Spleen (tissue), 11 donors: ENCODE results near the gene KPNA1. TPM values are rescaled to one million over a fixed set of nuclear protein-coding genes. Genes with fewer than 3 reads are reported as not detected.

Experiments
- DNase-seq: peaks from one replicate; pipeline ENCODE4 v3.0.0-alpha.2; 2020
- H3K27ac ChIP-seq, 8 donors: fragments of 200-600 bp; sonication (generic) in 7 of 8; 1 replicate in 4 of 8; 2 replicates in 4 of 8; pipeline versions ENCODE4 v1.5.0 to v1.8.0; 2016 to 2021; ENCODE audit warnings: inconsistent platforms in 4 of 8, mild to moderate bottlenecking in 4 of 8, moderate library complexity in 1 of 8
- H3K27me3 ChIP-seq, 7 donors: fragments of 200-600 bp; sonication (generic) in 6 of 7; replicated peaks in 1 of 7; 1 replicate in 4 of 7; 2 replicates in 3 of 7; pipeline versions ENCODE4 v1.5.0 to v1.8.0; 2016 to 2021; ENCODE audit warnings: inconsistent platforms in 3 of 7, mild to moderate bottlenecking in 1 of 7
- H3K36me3 ChIP-seq, 6 donors: fragments of 200-600 bp; sonication (generic) in 5 of 6; 1 replicate in 4 of 6; 2 replicates in 2 of 6; pipeline versions ENCODE4 v1.5.0 to v1.8.0; 2016 to 2021; ENCODE audit warnings: inconsistent platforms in 2 of 6
- H3K4me1 ChIP-seq, 6 donors: fragments of 200-600 bp; sonication (generic) in 5 of 6; 1 replicate in 3 of 6; 2 replicates in 3 of 6; pipeline versions ENCODE4 v1.5.0 to v1.8.0; 2016 to 2021; ENCODE audit warnings: inconsistent platforms in 3 of 6
- H3K4me3 ChIP-seq, 8 donors: fragments of 200-600 bp; sonication (generic) in 7 of 8; 1 replicate in 4 of 8; 2 replicates in 4 of 8; pipeline versions ENCODE4 v1.5.0 to v1.8.0; 2016 to 2021; ENCODE audit warnings: inconsistent platforms in 4 of 8, mild to moderate bottlenecking in 4 of 8, moderate library complexity in 2 of 8
- H3K9me3 ChIP-seq, 8 donors: fragments of 200-600 bp; sonication (generic) in 7 of 8; 1 replicate in 4 of 8; 2 replicates in 4 of 8; pipeline versions ENCODE4 v1.5.0 to v1.8.0; 2016 to 2021; ENCODE audit warnings: inconsistent platforms in 4 of 8
- CTCF ChIP-seq, 11 experiments: fragments of 200-600 bp in 7 of 11; fragments of 450-650 bp in 4 of 11; sonication (generic) in 4 of 11; IDR thresholded peaks in 8 of 11; conservative IDR thresholded peaks in 3 of 11; 1 replicate in 7 of 11; 2 replicates in 4 of 11; pipeline versions ENCODE4 v1.4.0 to v1.8.0; 2016 to 2021; ENCODE audit warnings: antibody characterized with exemption in 11 of 11, inconsistent platforms in 4 of 11, mild to moderate bottlenecking in 1 of 11
- POLR2A ChIP-seq, 3 donors: fragments of 450-650 bp; IDR thresholded peaks; one replicate each; pipeline ENCODE4 v1.5.1; 2017; ENCODE audit warnings: antibody characterized with exemption in 3 of 3, mild to moderate bottlenecking in 1 of 3
- POLR2AphosphoS5 ChIP-seq, 3 donors: sonication (generic); formaldehyde crosslinking; IDR thresholded peaks; one replicate each; pipeline ENCODE4 v1.5.1; 2017; ENCODE audit warnings: antibody characterized with exemption in 3 of 3
- WGBS, 5 donors: extraction: QIAGEN DNeasy Blood & Tissue Kit in 3 of 5; methylation state at CpG; one replicate each; pipeline versions ENCODE4 v1.1.5 to v1.1.7; 2013 to 2018; 5-methylcytosine and 5-hydroxymethylcytosine counted together
- intact Hi-C: fragments of 100-400 bp; cut with DNase I; formaldehyde crosslinking; loops from one replicate; pipeline ENCODE4 v1.15.0; 2023; ENCODE audit warnings: low total_unique reads
- polyA plus RNA-seq, 3 donors: library from polyadenylated mRNA; stranded (reverse); fragments of 200-250 nt; gene quantifications; one replicate each; pipeline ENCODE4 v1.2.1, GENCODE V29; 2013
- total RNA-seq, 7 donors: library from RNA; depleted of rRNA in 3 of 7; stranded (reverse); fragments of >200 nt in 3 of 7; fragmentation: NEBNext Ultra II Directional in 4 of 7; extraction: Animal tissue kit (Norgen Biotek cat#: 25700) in 4 of 7; gene quantifications; one replicate each; pipeline versions ENCODE4 v1.1.0 to v1.2.1, GENCODE V29; 2016 to 2021
- donor health status: healthy with polysubstance abuse.
- donor health status: DM: no; HTN: no; CAD: no; lungs with moderate emphysema.
- donor health status: DM: no; HTN: no; CAD: no.
- donor health status: Bipolar disorder and iron deficiency.
- donor health status: healthy.
- donor health status: DM: no; HTN: no; CAD: no.
- donor health status: DM: yes; HTN: yes; CAD: no.

Gene KPNA1
- total and polyA plus RNA-seq, 10 donors, result 8.5 to 74.4 (median 45.7) TPM

DNA sequence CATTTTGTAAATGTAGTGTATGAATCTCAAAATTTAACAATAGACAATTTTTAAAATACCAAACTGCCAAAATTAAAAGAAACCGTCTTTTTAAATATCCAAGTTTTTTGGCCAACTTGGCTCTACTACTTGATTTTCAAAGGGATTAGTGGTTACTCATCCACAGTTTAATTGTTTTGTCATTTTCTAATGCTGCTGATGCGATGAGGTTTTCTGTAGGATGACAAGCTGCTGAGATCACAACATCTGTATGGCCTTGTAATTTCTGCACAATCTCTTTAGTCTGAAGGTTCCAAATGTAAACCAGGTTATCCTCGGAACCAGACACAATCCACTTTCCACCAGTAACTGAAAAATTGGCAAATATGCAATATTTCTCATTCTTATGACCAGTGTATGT is 100.3 kb downstream of the KPNA1 start:
- 84 to 97% (median 95%) methylated on average over 3 of the region's 3 CpGs for WGBS, 5 donors
- Histone ChIP-seq H3K4me1 (peaks cover 25 to 85% (median 52%) of the 10 kb centered on the region in 6 donors), H3K4me3 (no peak overlapping the region), H3K27ac (no peak overlapping the region), H3K36me3 (peaks cover 0 to 44% (median 4%) of the 10 kb centered on the region in 6 donors), H3K9me3 (no peaks in the 10 kb centered on the region), H3K27me3 (no peaks in the 10 kb centered on the region)
- intact Hi-C loops, result no loop called here
- TF ChIP-seq CTCF (IDR thresholded peaks at IDR 0.05 in 8 of 11, conservative IDR thresholded peaks at IDR 0.05 in 3 of 11), result no peak
- TF ChIP-seq POLR2A (IDR thresholded peaks at IDR 0.05), result no peak
- no peak for TF ChIP-seq POLR2AphosphoS5 (IDR thresholded peaks at IDR 0.05)
- DNase-seq, result no peak

- H3K4me3 ChIP-seq, result no peak overlapping the region
- H3K27ac ChIP-seq, result peak overlapping the region in 1 of 8 donors; percentile 79
- no peak for TF ChIP-seq POLR2AphosphoS5 (IDR thresholded peaks at IDR 0.05)
- no peak for TF ChIP-seq CTCF (IDR thresholded peaks at IDR 0.05 in 8 of 11, conservative IDR thresholded peaks at IDR 0.05 in 3 of 11)
- TF ChIP-seq POLR2A (IDR thresholded peaks at IDR 0.05), result no peak
- H3K27me3 ChIP-seq, result no peaks in the 10 kb centered on the region
- intact Hi-C loops, result no loop called here
- peaks cover 13 to 73% (median 43%) of the 10 kb centered on the region in 6 donors for H3K4me1 ChIP-seq
- peaks cover 0 to 72% (median 19%) of the 10 kb centered on the region in 6 donors for H3K36me3 ChIP-seq
- no peaks in the 10 kb centered on the region for H3K9me3 ChIP-seq
- 90 to 96% (median 94%) methylated on average over 6 of the region's 6 CpGs for WGBS, 5 donors
- no peak for DNase-seq
These were observed 104.1 kb downstream of the KPNA1 start for GRCh38 chr3:122410639-122411038.

- WGBS, 5 donors, result 90 to 97% (median 93%) methylated on average over 4 of the region's 4 CpGs
These were observed 104.6 kb downstream of the KPNA1 start for GRCh38 chr3:122410111-122410510.

More at GRCh38 chr3:122410111-122410510, 104.6 kb downstream of the KPNA1 start:
- TF ChIP-seq POLR2AphosphoS5 (IDR thresholded peaks at IDR 0.05) (no peak), CTCF (IDR thresholded peaks at IDR 0.05 in 8 of 11, conservative IDR thresholded peaks at IDR 0.05 in 3 of 11) (no peak), POLR2A (IDR thresholded peaks at IDR 0.05) (no peak)
- Histone ChIP-seq H3K9me3 (no peaks in the 10 kb centered on the region), H3K36me3 (peaks cover 0 to 77% (median 22%) of the 10 kb centered on the region in 6 donors), H3K27ac (peak overlapping the region in 6 of 8 donors; percentile 63 to 79 (median 71)), H3K4me1 (peaks cover 11 to 68% (median 39%) of the 10 kb centered on the region in 6 donors), H3K4me3 (peak overlapping the region in 2 of 8 donors; percentile 18 to 51), H3K27me3 (no peaks in the 10 kb centered on the region)
- DNase-seq, result no peak
- intact Hi-C loops, result no loop called here
